Retina (tissue), 1 donor: ENCODE data around the gene PCDHB6.
"Not testable (repeated sequence)": the region's sequence is repeated elsewhere in the genome, so short reads cannot be mapped to it uniquely, and the experiment has no call there.

ENCODE experiments used
- DNase-seq: peaks from one replicate; pipeline ENCODE4 v3.0.0-alpha.2; 2016

The PCDHB6 gene

DNA sequence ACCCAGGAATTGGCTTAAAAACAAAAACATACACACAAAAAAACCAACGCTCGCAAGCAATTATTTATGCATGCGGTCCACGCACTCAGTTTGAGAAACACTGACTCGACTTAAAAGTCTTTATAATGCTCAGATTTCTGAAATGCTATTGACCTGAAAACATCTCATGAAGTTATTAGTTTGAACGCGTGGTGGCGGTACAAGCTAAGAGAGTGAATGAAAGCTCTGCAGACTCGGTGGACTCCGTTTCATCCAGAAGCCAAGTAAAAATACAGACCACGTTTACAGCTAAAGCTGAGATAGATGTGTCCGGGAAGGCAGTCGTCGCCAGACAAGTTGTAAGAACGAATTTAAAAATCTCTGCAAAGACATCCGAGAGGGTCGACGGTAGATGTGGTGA lies at the start of gene PCDHB6:
Gene PCDHB6 (plus strand): TSS at position 246 of the 400 bp plus-strand sequence. CDS start 201 bp downstream, outside the sequence.
- peak; percentile 9 for DNase-seq

DNA sequence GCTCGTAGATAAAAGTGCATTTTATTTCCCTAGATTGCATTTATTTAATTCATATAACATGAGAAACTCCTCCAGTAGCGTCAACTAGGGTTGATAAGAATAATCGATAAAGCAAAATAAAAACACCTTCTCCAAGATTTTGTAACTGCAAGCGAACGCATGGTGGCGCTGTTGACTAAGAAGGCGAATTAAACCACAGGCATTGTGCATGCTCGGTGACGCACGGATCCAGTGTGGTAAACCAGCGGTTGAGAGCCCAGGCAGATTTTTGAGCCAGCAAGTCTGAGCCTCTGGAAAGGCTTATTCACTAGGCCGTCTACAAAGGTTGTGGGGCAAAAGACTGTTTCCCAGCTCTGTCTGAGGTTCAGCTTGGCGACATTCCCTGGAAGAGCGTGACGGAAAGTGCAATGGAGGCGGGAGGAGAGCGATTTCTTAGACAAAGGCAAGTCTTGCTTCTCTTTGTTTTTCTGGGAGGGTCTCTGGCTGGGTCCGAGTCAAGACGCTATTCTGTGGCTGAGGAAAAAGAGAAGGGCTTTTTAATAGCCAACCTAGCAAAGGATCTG lies 49.5 kb upstream of the PCDHB6 start, which contains the start of gene PCDHB3:
Gene PCDHB3 (plus strand): TSS at position 231 of the 563 bp plus-strand sequence. CDS start 177 bp downstream, at position 408.
- peak; percentile 17 for DNase-seq

DNA sequence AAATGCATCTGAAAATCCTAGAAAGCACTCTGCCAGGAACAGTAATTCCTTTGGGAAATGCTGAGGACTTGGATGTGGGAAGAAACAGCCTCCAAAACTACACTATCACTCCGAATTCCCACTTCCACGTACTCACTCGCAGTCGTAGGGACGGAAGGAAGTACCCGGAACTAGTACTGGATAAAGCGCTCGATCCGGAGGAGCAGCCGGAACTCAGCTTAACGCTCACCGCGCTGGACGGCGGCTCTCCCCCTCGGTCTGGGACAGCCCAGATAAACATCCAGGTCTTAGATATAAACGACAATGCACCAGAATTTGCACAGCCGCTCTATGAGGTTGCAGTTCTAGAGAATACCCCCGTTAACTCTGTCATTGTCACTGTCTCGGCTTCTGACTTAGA lies 48.8 kb upstream of the PCDHB6 start:
- no peak for DNase-seq

DNA sequence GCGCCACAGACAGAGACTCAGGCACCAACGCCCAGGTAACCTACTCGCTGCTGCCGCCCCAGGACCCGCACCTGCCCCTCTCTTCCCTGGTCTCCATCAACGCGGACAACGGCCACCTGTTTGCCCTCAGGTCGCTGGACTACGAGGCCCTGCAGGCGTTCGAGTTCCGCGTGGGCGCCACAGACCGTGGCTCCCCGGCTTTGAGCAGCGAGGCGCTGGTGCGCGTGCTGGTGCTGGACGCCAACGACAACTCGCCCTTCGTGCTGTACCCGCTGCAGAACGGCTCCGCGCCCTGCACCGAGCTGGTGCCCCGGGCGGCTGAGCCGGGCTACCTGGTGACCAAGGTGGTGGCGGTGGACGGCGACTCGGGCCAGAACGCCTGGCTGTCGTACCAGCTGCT lies 47.8 kb upstream of the PCDHB6 start:
- DNase-seq, result not testable (repeated sequence)

DNA sequence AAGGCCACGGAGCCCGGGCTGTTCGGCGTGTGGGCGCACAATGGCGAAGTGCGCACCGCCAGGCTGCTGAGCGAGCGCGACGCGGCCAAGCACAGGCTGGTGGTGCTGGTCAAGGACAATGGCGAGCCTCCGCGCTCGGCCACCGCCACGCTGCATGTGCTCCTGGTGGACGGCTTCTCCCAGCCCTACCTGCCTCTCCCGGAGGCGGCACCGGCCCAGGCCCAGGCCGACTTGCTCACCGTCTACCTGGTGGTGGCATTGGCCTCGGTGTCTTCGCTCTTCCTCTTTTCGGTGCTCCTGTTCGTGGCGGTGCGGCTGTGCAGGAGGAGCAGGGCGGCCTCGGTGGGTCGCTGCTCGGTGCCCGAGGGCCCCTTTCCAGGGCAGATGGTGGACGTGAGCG lies 47.4 kb upstream of the PCDHB6 start:
- not testable (repeated sequence) for DNase-seq

DNA sequence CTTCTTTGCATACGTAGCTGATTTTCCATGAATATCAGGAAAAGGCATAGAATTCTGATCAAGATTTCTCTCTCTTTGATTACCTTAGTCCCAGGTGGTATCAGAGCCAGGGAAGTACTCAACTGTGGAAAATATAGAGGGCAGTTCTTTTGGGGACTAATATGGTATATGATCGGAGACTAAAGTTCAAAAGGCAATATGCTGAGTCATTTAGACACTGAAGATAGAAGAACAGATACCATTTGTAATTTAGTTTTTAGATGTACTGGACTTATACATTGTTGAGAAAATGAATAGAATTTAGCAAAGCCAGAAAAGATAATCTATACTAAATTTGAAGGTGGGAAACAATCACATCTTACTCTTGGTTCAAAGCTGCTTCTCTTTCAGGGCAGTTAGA lies 44.5 kb upstream of the PCDHB6 start:
- no peak for DNase-seq

DNA sequence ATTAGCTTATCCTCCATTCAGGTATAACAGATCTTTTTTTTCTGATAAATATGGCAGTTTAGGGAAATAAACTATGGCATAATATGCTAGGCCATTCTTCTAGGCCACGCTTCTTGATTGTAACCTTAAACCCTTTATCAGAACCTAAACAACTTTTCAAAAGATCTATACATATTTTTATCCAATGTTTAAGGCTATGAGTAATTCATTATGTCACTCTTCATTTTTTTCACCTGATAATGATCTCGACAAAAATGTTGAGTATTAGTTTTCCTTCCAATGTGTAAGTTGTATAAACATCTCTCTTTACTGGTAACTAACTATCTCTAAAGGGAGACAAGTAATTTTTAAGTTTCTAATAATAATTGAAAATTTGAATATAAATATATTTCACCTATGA lies 30.6 kb upstream of the PCDHB6 start:
- DNase-seq, result no peak

DNA sequence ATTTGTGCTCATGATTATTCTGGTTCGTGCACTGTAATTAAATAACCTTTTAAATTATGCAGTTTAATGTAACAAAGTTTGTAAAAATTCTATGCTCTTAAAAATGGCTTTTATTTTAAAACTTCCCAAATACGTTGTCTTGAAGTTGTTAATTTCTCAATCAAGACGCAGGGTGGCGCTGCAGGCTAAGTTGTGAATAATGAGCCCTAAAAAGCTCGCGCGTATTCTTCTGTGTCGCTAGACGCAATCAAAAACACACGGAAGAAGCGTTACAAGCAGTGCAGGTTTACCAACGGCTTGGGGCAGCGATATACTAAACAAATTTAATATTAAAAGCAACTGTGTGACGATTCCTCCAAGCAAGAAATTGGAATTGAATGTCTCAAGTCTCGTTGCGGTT lies 28.3 kb upstream of the PCDHB6 start, which contains the start of gene PCDHB4:
Gene PCDHB4 (plus strand): TSS at position 256 of the 400 bp plus-strand sequence. CDS start 181 bp downstream, outside the sequence.
- no peak for DNase-seq

DNA sequence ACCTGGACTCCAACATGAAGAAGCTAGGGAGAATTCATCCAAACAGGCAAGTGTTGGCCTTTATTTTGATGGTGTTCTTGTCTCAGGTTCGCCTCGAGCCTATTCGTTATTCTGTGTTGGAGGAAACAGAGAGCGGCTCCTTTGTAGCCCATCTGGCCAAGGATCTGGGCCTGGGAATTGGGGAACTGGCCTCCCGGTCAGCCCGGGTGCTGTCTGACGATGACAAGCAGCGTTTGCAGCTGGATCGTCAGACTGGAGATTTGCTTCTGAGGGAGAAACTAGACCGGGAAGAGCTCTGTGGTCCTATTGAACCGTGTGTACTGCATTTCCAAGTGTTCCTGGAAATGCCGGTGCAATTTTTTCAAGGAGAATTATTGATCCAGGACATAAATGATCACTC lies 27.9 kb upstream of the PCDHB6 start:
- peak; percentile 7 for DNase-seq

DNA sequence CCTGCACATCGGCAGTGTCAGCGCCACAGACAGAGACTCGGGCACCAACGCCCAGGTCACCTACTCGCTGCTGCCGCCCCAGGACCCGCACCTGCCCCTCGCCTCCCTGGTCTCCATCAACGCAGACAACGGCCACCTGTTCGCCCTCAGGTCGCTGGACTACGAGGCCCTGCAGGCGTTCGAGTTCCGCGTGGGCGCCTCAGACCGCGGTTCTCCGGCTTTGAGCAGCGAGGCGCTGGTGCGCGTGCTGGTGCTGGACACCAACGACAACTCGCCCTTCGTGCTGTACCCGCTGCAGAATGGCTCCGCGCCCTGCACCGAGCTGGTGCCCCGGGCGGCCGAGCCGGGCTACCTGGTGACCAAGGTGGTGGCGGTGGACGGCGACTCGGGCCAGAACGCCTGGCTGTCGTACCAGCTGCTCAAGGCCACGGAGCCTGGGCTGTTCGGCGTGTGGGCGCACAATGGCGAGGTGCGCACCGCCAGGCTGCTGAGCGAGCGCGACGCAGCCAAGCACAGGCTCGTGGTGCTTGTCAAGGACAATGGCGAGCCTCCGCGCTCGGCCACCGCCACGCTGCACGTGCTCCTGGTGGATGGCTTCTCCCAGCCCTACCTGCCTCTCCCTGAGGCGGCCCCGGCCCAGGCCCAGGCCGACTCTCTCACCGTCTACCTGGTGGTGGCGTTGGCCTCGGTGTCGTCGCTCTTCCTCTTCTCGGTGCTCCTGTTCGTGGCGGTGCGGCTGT lies 26.3 kb upstream of the PCDHB6 start:
- DNase-seq, result not testable (repeated sequence)

DNA sequence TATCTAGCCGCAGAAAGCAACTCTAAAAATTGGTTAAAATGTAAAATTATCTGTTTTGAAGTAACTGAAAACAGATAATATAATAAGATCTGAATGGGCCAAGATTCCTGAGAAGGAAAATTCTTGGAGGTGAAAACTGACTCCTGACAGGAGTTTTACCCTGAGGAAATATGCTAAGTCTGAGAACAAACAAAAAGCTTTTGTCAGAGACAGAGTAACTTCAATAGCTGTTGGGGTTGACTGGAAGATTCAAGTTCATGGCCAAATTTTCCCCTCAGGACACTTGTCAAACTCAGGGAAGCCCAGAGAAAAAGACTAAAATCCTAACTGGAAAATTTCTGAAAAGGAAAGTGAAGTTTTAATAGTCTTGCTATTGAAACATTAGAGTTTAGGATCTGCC lies 22.6 kb upstream of the PCDHB6 start:
- no peak for DNase-seq

DNA sequence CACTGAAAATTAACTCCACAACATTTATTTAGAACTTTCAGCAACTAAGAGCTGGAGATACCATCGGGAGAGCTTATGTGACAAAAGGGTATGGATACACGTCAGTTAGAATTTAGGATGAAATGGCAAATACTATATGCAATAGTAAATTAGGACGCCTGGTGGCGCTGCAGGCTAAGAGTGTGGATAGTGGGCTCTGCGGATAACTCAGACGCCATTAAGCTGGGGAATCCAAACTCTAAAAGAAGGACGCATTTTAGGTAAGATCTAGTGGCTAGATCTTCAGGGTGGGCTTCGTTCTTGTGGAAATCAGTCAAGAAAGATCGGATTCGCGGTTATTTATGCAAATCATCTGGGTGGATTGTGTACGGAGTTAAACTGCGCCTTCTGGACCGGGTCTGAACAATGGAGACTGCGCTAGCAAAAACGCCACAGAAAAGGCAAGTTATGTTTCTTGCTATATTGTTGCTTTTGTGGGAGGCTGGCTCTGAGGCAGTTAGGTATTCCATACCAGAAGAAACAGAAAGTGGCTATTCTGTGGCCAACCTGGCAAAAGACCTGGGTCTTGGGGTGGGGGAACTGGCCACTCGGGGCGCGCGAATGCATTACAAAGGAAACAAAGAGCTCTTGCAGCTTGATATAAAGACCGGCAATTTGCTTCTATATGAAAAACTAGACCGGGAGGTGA lies 14.7 kb upstream of the PCDHB6 start, which contains the start of gene PCDHB5:
Gene PCDHB5 (plus strand): TSS at position 177 of the 688 bp plus-strand sequence. CDS start 229 bp downstream, at position 406.
- DNase-seq, result peak; percentile 30

DNA sequence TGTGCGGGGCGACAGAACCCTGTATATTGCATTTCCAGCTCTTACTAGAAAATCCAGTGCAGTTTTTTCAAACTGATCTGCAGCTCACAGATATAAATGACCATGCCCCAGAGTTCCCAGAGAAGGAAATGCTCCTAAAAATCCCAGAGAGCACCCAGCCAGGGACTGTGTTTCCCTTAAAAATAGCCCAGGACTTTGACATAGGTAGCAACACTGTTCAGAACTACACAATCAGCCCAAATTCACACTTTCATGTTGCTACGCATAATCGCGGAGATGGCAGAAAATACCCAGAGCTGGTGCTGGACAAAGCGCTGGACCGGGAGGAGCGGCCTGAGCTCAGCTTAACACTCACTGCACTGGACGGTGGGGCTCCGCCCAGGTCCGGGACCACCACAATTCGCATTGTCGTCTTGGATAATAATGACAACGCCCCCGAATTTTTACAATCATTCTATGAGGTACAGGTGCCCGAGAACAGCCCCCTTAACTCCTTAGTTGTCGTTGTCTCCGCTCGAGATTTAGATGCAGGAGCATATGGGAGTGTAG lies 14.1 kb upstream of the PCDHB6 start:
- DNase-seq, result no peak

DNA sequence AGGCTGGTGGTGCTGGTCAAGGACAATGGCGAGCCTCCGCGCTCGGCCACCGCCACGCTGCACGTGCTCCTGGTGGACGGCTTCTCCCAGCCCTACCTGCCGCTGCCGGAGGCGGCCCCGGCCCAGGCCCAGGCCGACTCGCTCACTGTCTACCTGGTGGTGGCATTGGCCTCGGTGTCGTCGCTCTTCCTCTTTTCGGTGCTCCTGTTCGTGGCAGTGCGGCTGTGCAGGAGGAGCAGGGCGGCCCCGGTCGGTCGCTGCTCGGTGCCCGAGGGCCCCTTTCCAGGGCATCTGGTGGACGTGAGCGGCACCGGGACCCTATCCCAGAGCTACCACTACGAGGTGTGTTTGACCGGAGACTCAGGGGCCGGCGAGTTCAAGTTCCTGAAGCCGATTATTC lies 12.5 kb upstream of the PCDHB6 start:
- DNase-seq, result not testable (repeated sequence)

DNA sequence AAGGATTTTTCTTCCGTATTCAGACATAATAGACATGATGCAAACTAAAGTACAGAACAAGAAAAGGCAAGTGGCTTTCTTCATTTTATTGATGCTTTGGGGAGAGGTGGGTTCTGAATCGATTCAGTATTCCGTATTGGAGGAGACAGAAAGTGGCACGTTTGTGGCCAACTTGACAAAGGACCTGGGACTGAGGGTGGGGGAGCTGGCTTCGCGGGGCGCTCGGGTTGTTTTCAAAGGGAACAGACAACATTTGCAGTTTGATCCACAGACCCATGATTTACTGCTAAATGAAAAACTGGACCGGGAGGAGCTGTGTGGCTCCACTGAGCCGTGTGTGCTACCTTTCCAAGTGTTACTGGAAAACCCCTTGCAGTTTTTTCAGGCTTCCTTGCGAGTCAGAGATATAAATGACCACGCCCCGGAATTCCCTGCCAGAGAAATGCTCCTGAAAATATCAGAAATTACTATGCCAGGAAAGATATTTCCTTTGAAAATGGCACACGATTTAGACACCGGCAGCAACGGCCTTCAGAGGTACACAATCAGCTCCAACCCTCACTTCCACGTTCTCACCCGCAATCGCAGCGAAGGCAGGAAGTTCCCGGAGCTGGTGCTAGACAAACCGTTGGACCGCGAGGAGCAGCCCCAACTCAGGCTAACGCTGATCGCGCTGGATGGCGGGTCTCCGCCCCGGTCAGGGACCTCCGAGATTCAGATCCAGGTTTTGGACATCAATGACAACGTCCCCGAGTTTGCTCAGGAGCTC lies 551 bp downstream of the PCDHB6 start:
- DNase-seq, result no peak

DNA sequence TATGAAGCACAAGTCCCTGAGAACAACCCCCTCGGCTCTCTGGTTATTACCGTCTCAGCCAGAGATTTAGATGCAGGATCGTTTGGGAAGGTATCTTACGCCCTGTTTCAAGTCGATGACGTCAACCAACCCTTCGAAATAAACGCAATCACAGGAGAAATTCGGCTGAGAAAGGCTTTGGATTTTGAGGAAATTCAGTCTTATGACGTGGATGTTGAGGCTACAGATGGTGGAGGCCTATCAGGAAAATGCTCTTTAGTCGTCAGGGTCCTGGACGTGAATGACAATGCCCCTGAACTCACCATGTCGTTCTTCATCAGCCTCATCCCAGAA lies 1.1 kb downstream of the PCDHB6 start:
- no peak for DNase-seq

DNA sequence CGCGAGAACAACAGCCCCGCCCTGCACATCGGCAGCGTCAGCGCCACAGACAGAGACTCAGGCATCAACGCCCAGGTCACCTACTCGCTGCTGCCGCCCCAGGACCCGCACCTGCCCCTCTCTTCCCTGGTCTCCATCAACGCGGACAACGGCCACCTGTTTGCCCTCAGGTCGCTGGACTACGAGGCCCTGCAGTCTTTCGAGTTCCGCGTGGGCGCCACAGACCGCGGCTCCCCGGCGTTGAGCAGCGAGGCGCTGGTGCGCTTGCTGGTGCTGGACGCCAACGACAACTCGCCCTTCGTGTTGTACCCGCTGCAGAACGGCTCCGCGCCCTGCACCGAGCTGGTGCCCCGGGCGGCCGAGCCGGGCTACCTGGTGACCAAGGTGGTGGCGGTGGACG lies 1.8 kb downstream of the PCDHB6 start:
- DNase-seq, result not testable (repeated sequence)

DNA sequence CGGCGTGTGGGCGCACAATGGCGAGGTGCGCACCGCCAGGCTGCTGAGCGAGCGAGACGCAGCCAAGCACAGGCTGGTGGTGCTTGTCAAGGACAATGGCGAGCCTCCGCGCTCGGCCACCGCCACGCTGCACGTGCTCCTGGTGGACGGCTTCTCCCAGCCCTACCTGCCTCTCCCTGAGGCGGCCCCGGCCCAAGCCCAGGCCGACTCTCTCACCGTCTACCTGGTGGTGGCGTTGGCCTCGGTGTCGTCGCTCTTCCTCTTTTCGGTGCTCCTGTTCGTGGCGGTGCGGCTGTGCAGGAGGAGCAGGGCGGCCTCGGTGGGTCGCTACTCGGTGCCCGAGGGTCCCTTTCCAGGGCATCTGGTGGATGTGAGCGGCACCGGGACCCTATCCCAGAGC lies 2.2 kb downstream of the PCDHB6 start:
- not testable (repeated sequence) for DNase-seq

DNA sequence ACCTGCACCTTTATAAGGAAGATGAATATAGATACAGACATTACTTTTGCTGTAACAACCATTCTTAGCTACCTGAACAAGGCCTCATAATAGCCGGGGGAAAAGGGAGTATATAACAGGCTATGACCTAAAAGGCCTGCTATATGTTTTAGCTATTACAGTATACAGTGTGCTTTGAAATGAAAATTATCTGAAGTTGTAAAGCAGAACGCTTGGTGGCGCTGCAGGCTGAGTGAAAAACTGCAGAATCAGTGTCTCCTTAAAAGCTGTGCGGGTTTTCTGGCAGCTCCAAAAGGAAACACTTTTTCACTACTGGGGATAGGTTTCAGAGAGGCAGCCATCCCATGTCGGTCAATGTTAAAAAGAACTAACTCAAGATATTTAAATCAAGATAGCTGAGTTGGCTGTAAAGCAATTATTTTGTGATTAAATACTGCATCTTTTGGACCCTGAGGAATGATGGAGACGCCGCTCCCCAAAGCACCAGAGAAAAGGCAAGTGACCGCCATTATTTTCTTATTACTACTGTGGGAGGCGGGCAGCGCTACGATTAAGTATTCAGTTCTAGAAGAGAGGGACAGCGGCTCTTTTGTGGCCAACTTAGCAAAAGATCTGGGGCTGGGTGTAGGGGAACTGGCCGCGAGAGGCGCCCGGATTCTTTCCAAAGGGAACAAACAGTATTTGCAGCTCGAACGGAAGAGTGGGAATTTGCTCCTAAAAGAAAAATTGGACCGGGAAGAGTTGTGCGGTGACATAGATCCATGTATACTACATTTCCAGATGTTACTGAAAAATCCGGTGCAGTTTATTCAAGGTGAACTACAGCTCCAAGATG lies 5.9 kb downstream of the PCDHB6 start:
- DNase-seq, result no peak

DNA sequence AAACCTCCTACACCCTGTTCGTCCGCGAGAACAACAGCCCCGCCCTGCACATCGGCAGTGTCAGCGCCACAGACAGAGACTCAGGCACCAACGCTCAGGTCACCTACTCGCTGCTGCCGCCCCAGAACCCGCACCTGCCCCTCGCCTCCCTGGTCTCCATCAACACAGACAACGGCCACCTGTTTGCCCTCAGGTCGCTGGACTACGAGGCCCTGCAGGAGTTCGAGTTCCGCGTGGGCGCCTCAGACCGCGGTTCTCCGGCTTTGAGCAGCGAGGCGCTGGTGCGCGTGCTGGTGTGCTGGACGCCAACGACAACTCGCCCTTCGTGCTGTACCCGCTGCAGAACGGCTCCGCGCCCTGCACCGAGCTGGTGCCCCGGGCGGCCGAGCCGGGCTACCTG lies 7.5 kb downstream of the PCDHB6 start:
- DNase-seq, result not testable (repeated sequence)

DNA sequence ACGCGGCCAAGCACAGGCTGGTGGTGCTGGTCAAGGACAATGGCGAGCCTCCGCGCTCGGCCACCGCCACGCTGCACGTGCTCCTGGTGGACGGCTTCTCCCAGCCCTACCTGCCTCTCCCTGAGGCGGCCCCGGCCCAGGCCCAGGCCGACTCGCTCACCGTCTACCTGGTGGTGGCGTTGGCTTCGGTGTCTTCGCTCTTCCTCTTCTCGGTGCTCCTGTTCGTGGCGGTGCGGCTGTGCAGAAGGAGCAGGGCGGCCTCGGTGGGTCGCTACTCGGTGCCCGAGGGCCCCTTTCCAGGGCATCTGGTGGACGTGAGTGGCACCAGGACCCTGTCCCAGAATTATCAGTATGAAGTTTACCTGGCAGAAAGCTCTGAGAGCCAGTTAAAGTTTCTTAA lies 8.0 kb downstream of the PCDHB6 start:
- not testable (repeated sequence) for DNase-seq
